ENCODE measurements around the gene LRFN4. TPM values are rescaled to one million over a fixed set of nuclear protein-coding genes. Genes with fewer than 3 reads are reported as not detected.

Gene LRFN4
- polyA plus RNA-seq, 3 donors: 1.0 to 7.7 (median 1.7) TPM

DNA sequence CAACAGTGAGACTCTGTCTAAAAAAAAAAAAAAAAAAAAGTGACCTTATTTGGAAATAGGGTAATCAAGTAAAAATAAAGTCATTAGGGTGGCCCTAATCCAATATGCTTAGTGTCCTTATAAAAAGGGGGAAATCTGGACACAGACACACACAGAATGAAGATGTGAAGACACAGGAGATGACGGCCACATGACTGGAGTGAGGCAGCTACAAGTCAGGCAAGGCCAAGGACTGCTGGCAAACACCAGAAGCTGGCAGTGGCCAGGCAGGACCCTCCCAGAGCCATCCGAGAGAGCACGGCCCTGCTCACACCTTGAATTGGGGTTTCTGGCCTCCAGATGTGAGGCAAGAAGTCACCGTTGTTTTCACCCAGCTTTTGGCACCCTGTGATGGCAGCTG, 28.6 kb downstream of the LRFN4 start:
- Mint-ChIP-seq H3K9me3 (peaks cover 0 to 2% (median 0%) of the 10 kb centered on the region in 7 donors), H3K27ac (no peak overlapping the region), H3K36me3 (peaks cover 0 to 3% of the 10 kb centered on the region in 2 donors), H3K4me3 (no peak overlapping the region), H3K27me3 (ENCODE audit: low read depth in 3 of 3) (peaks cover 1 to 5% (median 4%) of the 10 kb centered on the region in 3 donors), H3K4me1 (peaks cover 11% of the 10 kb centered on the region)
- H3K27me3 ChIP-seq (ENCODE audit: control insufficient read depth in 2 of 2, insufficient read depth in 2 of 2, low read length in 2 of 2): no peaks in the 10 kb centered on the region
- no peaks in the 10 kb centered on the region for H3K9me3 ChIP-seq (replicated peaks in 1 of 2; ENCODE audit: control insufficient read depth in 1 of 2, insufficient read depth in 1 of 2, low read length in 2 of 2)
- H3K4me3 ChIP-seq (replicated peaks in 1 of 3; ENCODE audit: low read depth in 2 of 3, low read length in 3 of 3): no peak overlapping the region
- peaks cover 0 to 4% of the 10 kb centered on the region in 2 donors for H3K4me1 ChIP-seq (ENCODE audit: control insufficient read depth in 1 of 2, insufficient read depth in 2 of 2, low read length in 2 of 2)
- no peak for DNase-seq
- TF ChIP-seq, protein P1, sequence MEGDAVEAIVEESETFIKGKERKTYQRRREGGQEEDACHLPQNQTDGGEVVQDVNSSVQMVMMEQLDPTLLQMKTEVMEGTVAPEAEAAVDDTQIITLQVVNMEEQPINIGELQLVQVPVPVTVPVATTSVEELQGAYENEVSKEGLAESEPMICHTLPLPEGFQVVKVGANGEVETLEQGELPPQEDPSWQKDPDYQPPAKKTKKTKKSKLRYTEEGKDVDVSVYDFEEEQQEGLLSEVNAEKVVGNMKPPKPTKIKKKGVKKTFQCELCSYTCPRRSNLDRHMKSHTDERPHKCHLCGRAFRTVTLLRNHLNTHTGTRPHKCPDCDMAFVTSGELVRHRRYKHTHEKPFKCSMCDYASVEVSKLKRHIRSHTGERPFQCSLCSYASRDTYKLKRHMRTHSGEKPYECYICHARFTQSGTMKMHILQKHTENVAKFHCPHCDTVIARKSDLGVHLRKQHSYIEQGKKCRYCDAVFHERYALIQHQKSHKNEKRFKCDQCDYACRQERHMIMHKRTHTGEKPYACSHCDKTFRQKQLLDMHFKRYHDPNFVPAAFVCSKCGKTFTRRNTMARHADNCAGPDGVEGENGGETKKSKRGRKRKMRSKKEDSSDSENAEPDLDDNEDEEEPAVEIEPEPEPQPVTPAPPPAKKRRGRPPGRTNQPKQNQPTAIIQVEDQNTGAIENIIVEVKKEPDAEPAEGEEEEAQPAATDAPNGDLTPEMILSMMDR (IDR thresholded peaks at IDR 0.05): no peak
- H3K4me2 ChIP-seq (replicated peaks; ENCODE audit: extremely low read depth, low read length, poor library complexity, severe bottlenecking): no peak overlapping the region
- intact Hi-C loops (cut with micrococcal nuclease): no loop called here
- 90% methylated on average over 3 of the region's 4 CpGs for WGBS (ENCODE audit: insufficient coverage)
- no peaks in the 10 kb centered on the region for H4K20me1 ChIP-seq (ENCODE audit: insufficient read depth, low read length)
- H3K36me3 ChIP-seq (replicated peaks in 1 of 2; ENCODE audit: control insufficient read depth in 1 of 2, insufficient read depth in 2 of 2, low read length in 2 of 2): no peaks in the 10 kb centered on the region
- H3K27ac ChIP-seq (ENCODE audit: low read depth in 1 of 2, low read length in 2 of 2): no peak overlapping the region
- no peak overlapping the region for H2AFZ ChIP-seq (ENCODE audit: insufficient read depth, low read depth, low read length, poor library complexity, severe bottlenecking)
- no peaks in the 10 kb centered on the region for H3K79me2 ChIP-seq (ENCODE audit: insufficient read depth, low read length)
- no peak overlapping the region for H3K9ac ChIP-seq (ENCODE audit: insufficient read depth, low read length, poor library complexity, severe bottlenecking)

DNA sequence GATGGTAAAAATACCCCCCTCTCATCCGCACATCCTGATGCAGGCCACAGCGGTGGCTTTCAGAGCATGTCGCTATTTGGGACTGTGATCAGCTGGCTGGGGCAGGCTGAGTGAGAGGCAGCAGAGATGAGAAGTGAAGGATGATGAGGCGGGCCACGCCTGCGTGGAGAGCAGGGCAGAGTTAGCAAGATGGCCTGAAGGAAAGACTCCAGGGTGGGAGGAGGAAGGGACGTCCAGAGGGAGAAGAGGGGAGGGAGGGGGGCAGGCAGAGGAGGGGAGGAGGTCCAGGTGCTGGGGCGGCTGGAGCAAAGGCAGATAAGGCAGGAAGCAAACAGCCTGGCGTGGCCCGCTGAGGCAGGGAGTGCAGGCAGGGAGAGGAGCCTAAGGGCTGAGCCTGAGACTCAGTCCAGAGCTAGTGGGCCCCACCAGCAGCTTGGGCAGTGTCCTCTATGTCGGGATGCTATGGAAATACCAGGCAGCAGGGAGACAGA, 29.1 kb downstream of the LRFN4 start:
- no peak for DNase-seq
- H2AFZ ChIP-seq (ENCODE audit: insufficient read depth, low read depth, low read length, poor library complexity, severe bottlenecking): no peak overlapping the region
- no peak overlapping the region for H3K4me2 ChIP-seq (replicated peaks; ENCODE audit: extremely low read depth, low read length, poor library complexity, severe bottlenecking)
- H3K4me3 ChIP-seq (replicated peaks in 1 of 3; ENCODE audit: low read depth in 2 of 3, low read length in 3 of 3): no peak overlapping the region
- H3K27me3 Mint-ChIP-seq (ENCODE audit: low read depth in 3 of 3): peaks cover 1 to 6% (median 3%) of the 10 kb centered on the region in 3 donors
- H3K27ac Mint-ChIP-seq: no peak overlapping the region
- 82% methylated on average over 9 of the region's 11 CpGs for WGBS (ENCODE audit: insufficient coverage)
- H3K4me3 Mint-ChIP-seq: no peak overlapping the region
- peaks cover 0 to 2% (median 0%) of the 10 kb centered on the region in 7 donors for H3K9me3 Mint-ChIP-seq
- TF ChIP-seq, protein P1 (IDR thresholded peaks at IDR 0.05): no peak
- H3K4me1 ChIP-seq (ENCODE audit: control insufficient read depth in 1 of 2, insufficient read depth in 2 of 2, low read length in 2 of 2): no peaks in the 10 kb centered on the region
- no peaks in the 10 kb centered on the region for H4K20me1 ChIP-seq (ENCODE audit: insufficient read depth, low read length)
- intact Hi-C loops (cut with micrococcal nuclease): no loop called here
- no peaks in the 10 kb centered on the region for H3K9me3 ChIP-seq (replicated peaks in 1 of 2; ENCODE audit: control insufficient read depth in 1 of 2, insufficient read depth in 1 of 2, low read length in 2 of 2)
- no peak overlapping the region for H3K9ac ChIP-seq (ENCODE audit: insufficient read depth, low read length, poor library complexity, severe bottlenecking)
- H3K27ac ChIP-seq (ENCODE audit: low read depth in 1 of 2, low read length in 2 of 2): no peak overlapping the region
- peaks cover 5% of the 10 kb centered on the region for H3K4me1 Mint-ChIP-seq
- no peaks in the 10 kb centered on the region for H3K79me2 ChIP-seq (ENCODE audit: insufficient read depth, low read length)
- peaks cover 0 to 3% of the 10 kb centered on the region in 2 donors for H3K36me3 Mint-ChIP-seq
- no peaks in the 10 kb centered on the region for H3K27me3 ChIP-seq (ENCODE audit: control insufficient read depth in 2 of 2, insufficient read depth in 2 of 2, low read length in 2 of 2)
- no peaks in the 10 kb centered on the region for H3K36me3 ChIP-seq (replicated peaks in 1 of 2; ENCODE audit: control insufficient read depth in 1 of 2, insufficient read depth in 2 of 2, low read length in 2 of 2)
